ENCODE results near the gene EHF.
"Not testable (repeated sequence)": the region's sequence is repeated elsewhere in the genome, so short reads cannot be mapped to it uniquely, and the experiment has no call there.

The EHF gene

GRCh38 chr11:34586488-34587281 lies 34.2 kb upstream of the EHF start:
- Histone ChIP-seq H3K4me3 (ENCODE audit: low read depth, low read length) (no peak overlapping the region), H3K79me2 (no peaks in the 10 kb centered on the region), H3K27me3 (ENCODE audit: control insufficient read depth, insufficient read depth, low read length) (no peaks in the 10 kb centered on the region), H3K27ac (peak overlapping the region; percentile 5), H3K4me1 (peaks cover 11% of the 10 kb centered on the region), H2AFZ (no peak overlapping the region), H3K9ac (no peak overlapping the region), H3K4me2 (ENCODE audit: low read length) (peak overlapping the region; percentile 34), H3K36me3 (ENCODE audit: control insufficient read depth, insufficient read depth, low read length) (no peaks in the 10 kb centered on the region), H3K9me3 (ENCODE audit: control insufficient read depth, low read length) (no peaks in the 10 kb centered on the region)
- TF ChIP-seq, protein P1, sequence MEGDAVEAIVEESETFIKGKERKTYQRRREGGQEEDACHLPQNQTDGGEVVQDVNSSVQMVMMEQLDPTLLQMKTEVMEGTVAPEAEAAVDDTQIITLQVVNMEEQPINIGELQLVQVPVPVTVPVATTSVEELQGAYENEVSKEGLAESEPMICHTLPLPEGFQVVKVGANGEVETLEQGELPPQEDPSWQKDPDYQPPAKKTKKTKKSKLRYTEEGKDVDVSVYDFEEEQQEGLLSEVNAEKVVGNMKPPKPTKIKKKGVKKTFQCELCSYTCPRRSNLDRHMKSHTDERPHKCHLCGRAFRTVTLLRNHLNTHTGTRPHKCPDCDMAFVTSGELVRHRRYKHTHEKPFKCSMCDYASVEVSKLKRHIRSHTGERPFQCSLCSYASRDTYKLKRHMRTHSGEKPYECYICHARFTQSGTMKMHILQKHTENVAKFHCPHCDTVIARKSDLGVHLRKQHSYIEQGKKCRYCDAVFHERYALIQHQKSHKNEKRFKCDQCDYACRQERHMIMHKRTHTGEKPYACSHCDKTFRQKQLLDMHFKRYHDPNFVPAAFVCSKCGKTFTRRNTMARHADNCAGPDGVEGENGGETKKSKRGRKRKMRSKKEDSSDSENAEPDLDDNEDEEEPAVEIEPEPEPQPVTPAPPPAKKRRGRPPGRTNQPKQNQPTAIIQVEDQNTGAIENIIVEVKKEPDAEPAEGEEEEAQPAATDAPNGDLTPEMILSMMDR (IDR thresholded peaks at IDR 0.05) = no peak

DNA sequence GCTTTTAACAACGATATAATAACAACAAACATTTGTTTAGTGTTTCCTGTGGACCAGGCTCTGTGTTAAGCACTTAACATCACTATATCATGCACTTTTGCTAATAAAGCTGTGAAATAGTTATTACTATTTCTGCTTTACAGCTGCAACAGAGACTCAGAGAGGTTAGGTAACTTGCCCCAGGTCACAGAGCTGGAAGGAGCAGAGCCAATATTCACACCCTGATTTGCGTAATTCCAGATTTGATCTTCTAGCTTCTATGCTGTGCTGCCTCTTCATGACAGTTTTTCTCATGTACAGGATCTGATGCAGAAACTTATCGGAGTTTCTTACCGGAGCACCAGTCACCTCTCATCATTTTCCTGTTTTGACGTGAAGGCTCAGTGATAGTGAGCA lies 33.6 kb upstream of the EHF start:
- no peak overlapping the region for H3K4me3 ChIP-seq (ENCODE audit: low read depth, low read length)
- no peak overlapping the region for H3K9ac ChIP-seq
- H3K9me3 ChIP-seq (ENCODE audit: control insufficient read depth, low read length) = no peaks in the 10 kb centered on the region
- no peaks in the 10 kb centered on the region for H3K36me3 ChIP-seq (ENCODE audit: control insufficient read depth, insufficient read depth, low read length)
- TF ChIP-seq, protein P1 (IDR thresholded peaks at IDR 0.05) = no peak
- H3K4me2 ChIP-seq (ENCODE audit: low read length) = no peak overlapping the region
- no peaks in the 10 kb centered on the region for H3K79me2 ChIP-seq
- H3K27ac ChIP-seq = no peak overlapping the region
- no peak overlapping the region for H2AFZ ChIP-seq
- H3K4me1 ChIP-seq = peaks cover 11% of the 10 kb centered on the region
- H3K27me3 ChIP-seq (ENCODE audit: control insufficient read depth, insufficient read depth, low read length) = no peaks in the 10 kb centered on the region

DNA sequence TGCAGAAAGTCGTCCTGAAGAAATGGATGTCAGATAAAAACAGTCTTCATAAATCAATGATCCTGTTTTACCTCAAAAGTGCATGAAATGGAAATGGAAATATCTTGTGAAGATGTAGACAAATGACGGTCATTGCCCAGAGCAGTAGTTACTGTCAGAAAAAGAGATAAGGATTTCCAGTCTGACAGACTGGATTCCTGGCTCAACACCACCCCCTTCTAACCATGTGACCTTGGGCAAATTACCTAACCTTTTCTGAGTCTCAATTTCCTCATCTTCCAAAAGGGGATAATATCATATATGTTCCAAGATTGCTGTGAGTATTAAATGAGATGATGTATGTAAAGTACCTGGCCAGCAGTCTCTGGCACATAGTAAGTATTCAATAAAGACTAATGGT lies 32.9 kb upstream of the EHF start:
- Histone ChIP-seq H3K27me3 (ENCODE audit: control insufficient read depth, insufficient read depth, low read length) (no peaks in the 10 kb centered on the region), H2AFZ (no peak overlapping the region), H3K9me3 (ENCODE audit: control insufficient read depth, low read length) (no peaks in the 10 kb centered on the region), H3K4me1 (peaks cover 11% of the 10 kb centered on the region), H3K27ac (no peak overlapping the region), H3K4me2 (ENCODE audit: low read length) (no peak overlapping the region), H3K36me3 (ENCODE audit: control insufficient read depth, insufficient read depth, low read length) (no peaks in the 10 kb centered on the region), H3K79me2 (no peaks in the 10 kb centered on the region), H3K4me3 (ENCODE audit: low read depth, low read length) (no peak overlapping the region), H3K9ac (no peak overlapping the region)
- TF ChIP-seq, protein P1 (IDR thresholded peaks at IDR 0.05) = no peak

DNA sequence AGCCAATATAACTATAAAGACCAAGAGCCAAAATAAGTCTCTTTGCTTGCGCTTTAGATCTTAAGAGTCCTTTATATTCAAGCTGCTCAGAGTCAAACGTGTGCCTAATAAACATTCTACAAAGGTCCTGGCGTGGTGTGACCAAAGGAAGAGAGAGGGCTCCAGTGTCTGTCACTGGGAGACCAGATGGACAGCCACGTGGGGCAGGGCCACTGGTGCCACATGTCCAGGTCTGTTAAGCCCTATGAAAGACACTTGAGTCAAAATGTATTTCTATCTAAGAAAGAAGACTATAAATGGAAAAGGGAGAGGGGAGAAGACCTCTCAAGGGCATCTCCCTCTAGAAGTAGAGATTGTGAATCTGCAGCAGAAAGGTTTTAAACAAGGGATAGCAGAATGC lies 32.2 kb upstream of the EHF start:
- Histone ChIP-seq H2AFZ (no peak overlapping the region), H3K4me1 (peaks cover 11% of the 10 kb centered on the region), H3K27me3 (ENCODE audit: control insufficient read depth, insufficient read depth, low read length) (no peaks in the 10 kb centered on the region), H3K79me2 (no peaks in the 10 kb centered on the region), H3K9me3 (ENCODE audit: control insufficient read depth, low read length) (no peaks in the 10 kb centered on the region), H3K27ac (no peak overlapping the region), H3K4me3 (ENCODE audit: low read depth, low read length) (no peak overlapping the region), H3K4me2 (ENCODE audit: low read length) (no peak overlapping the region), H3K9ac (no peak overlapping the region), H3K36me3 (ENCODE audit: control insufficient read depth, insufficient read depth, low read length) (no peaks in the 10 kb centered on the region)
- TF ChIP-seq, protein P1 (IDR thresholded peaks at IDR 0.05) = no peak

GRCh38 chr11:34589177-34589576 lies 31.7 kb upstream of the EHF start:
- not testable (repeated sequence) for H3K27me3 ChIP-seq (ENCODE audit: control insufficient read depth, insufficient read depth, low read length); H2AFZ ChIP-seq; H3K36me3 ChIP-seq (ENCODE audit: control insufficient read depth, insufficient read depth, low read length); H3K4me3 ChIP-seq (ENCODE audit: low read depth, low read length); H3K27ac ChIP-seq; H3K79me2 ChIP-seq; H3K4me2 ChIP-seq (ENCODE audit: low read length); H3K9me3 ChIP-seq (ENCODE audit: control insufficient read depth, low read length); H3K9ac ChIP-seq
- H3K4me1 ChIP-seq = peaks cover 11% of the 10 kb centered on the region
